CD14-positive monocyte (primary cell): ENCODE measurements around the gene CNN3. TPM values are rescaled to one million over a fixed set of nuclear protein-coding genes. Genes with fewer than 3 reads are reported as not detected.

Experiments
- DNase-seq, 3 donors: peaks; one replicate each; pipeline ENCODE4 v3.0.0-alpha.2; 2011 to 2022
- H2AFZ ChIP-seq: 2 replicates; pipeline ENCODE4 v1.6.0; 2012; ENCODE audit warnings: mild to moderate bottlenecking, low read depth, low read length, inconsistent platforms; ENCODE audit not compliant: insufficient read depth, poor library complexity, severe bottlenecking
- H3K27ac ChIP-seq, 2 donors: 1 replicate in 1 of 2; 2 replicates in 1 of 2; pipeline ENCODE4 v1.5.1; 2012 to 2013; ENCODE audit warnings: low read length in 2 of 2, control low read depth in 1 of 2, inconsistent platforms in 1 of 2, low read depth in 1 of 2, mild to moderate bottlenecking in 1 of 2
- H3K27me3 ChIP-seq, 2 donors: one replicate each; pipeline versions ENCODE4 v1.6.0 to v1.6.1; 2011 to 2013; ENCODE audit warnings: low read length in 2 of 2; ENCODE audit not compliant: control insufficient read depth in 2 of 2, insufficient read depth in 2 of 2
- H3K36me3 ChIP-seq, 2 donors: replicated peaks in 1 of 2; 1 replicate in 1 of 2; 2 replicates in 1 of 2; pipeline versions ENCODE4 v1.5.1 to v1.6.1; 2012 to 2013; ENCODE audit warnings: low read length in 2 of 2, control low read depth in 1 of 2, inconsistent platforms in 1 of 2, mild to moderate bottlenecking in 1 of 2; ENCODE audit not compliant: insufficient read depth in 2 of 2, control insufficient read depth in 1 of 2
- H3K4me1 ChIP-seq, 2 donors: 1 replicate in 1 of 2; 2 replicates in 1 of 2; pipeline versions ENCODE4 v1.5.1 to v1.6.1; 2012 to 2013; ENCODE audit warnings: low read length in 2 of 2, control low read depth in 1 of 2, inconsistent platforms in 1 of 2, mild to moderate bottlenecking in 1 of 2, moderate library complexity in 1 of 2; ENCODE audit not compliant: insufficient read depth in 2 of 2, control insufficient read depth in 1 of 2
- H3K4me2 ChIP-seq: replicated peaks from 2 replicates; pipeline ENCODE3; 2012; ENCODE audit warnings: low read length, moderate library complexity, mild to moderate bottlenecking; ENCODE audit not compliant: poor library complexity, severe bottlenecking; ENCODE audit errors: extremely low read depth
- H3K4me3 ChIP-seq, 3 experiments: fragments of 200-600 bp in 1 of 3; sonication (generic) in 1 of 3; replicated peaks in 1 of 3; 1 replicate in 2 of 3; 2 replicates in 1 of 3; pipeline ENCODE4 v1.5.1; 2011 to 2013; ENCODE audit warnings: low read length in 3 of 3, mild to moderate bottlenecking in 3 of 3, control low read depth in 2 of 3, low read depth in 2 of 3, inconsistent platforms in 1 of 3, moderate library complexity in 1 of 3
- H3K79me2 ChIP-seq: 2 replicates; pipeline ENCODE4 v1.6.0; 2012; ENCODE audit warnings: mild to moderate bottlenecking, control low read depth, inconsistent platforms, low read length, moderate library complexity; ENCODE audit not compliant: insufficient read depth
- H3K9ac ChIP-seq: 2 replicates; pipeline ENCODE4 v1.6.0; 2017; ENCODE audit warnings: low read length, mild to moderate bottlenecking; ENCODE audit not compliant: insufficient read depth, poor library complexity, severe bottlenecking
- H3K9me3 ChIP-seq, 2 donors: replicated peaks in 1 of 2; 1 replicate in 1 of 2; 2 replicates in 1 of 2; pipeline versions ENCODE4 v1.5.1 to v1.6.1; 2012 to 2013; ENCODE audit warnings: low read length in 2 of 2, control low read depth in 1 of 2; ENCODE audit not compliant: control insufficient read depth in 1 of 2, insufficient read depth in 1 of 2
- H4K20me1 ChIP-seq: 2 replicates; pipeline ENCODE4 v1.6.0; 2012; ENCODE audit warnings: mild to moderate bottlenecking, low read length, control low read depth, moderate library complexity; ENCODE audit not compliant: insufficient read depth
- H3K27ac Mint-ChIP-seq, 7 donors: one replicate each; pipeline ENCODE4 v1.8.0; 2020; ENCODE audit warnings: mild to moderate bottlenecking in 7 of 7, mixed read lengths in 7 of 7, moderate library complexity in 6 of 7, inconsistent platforms in 2 of 7
- H3K27me3 Mint-ChIP-seq, 3 donors: one replicate each; pipeline ENCODE4 v1.8.0; 2021 to 2022; ENCODE audit warnings: low read depth in 3 of 3, mild to moderate bottlenecking in 3 of 3, mixed read lengths in 3 of 3, moderate library complexity in 3 of 3, inconsistent platforms in 1 of 3
- H3K36me3 Mint-ChIP-seq, 2 donors: one replicate each; pipeline ENCODE4 v1.8.0; 2020; ENCODE audit warnings: mixed read lengths in 2 of 2, inconsistent platforms in 1 of 2, mild to moderate bottlenecking in 1 of 2
- H3K4me1 Mint-ChIP-seq: one replicate; pipeline ENCODE4 v1.8.0; 2020; ENCODE audit warnings: mild to moderate bottlenecking, mixed read lengths
- H3K4me3 Mint-ChIP-seq, 2 donors: one replicate each; pipeline ENCODE4 v1.8.0; 2020; ENCODE audit warnings: mild to moderate bottlenecking in 2 of 2, mixed read lengths in 2 of 2, moderate library complexity in 1 of 2
- H3K9me3 Mint-ChIP-seq, 7 donors: one replicate each; pipeline ENCODE4 v1.8.0; 2020 to 2022; ENCODE audit warnings: mixed read lengths in 7 of 7, mild to moderate bottlenecking in 6 of 7, moderate library complexity in 6 of 7, inconsistent platforms in 2 of 7
- WGBS: methylation state at CpG from one replicate; pipeline ENCODE4 v1.1.5; 2013; ENCODE audit warnings: missing lambda C conversion rate; ENCODE audit not compliant: insufficient coverage; 5-methylcytosine and 5-hydroxymethylcytosine counted together
- intact Hi-C, 2 donors: fragments of 100-400 bp; cut with micrococcal nuclease; formaldehyde crosslinking; loops; one replicate each; pipeline versions ENCODE4 v1.15.0 to v1.15.1; 2023
- polyA plus RNA-seq, 3 donors: library from polyadenylated mRNA; depleted of rRNA in 1 of 3; unstranded in 2 of 3; stranded (reverse) in 1 of 3; fragments of 300-500 nt in 2 of 3; fragments of >200 nt in 1 of 3; fragmentation: Illumina TruSeq in 2 of 3; gene quantifications; 1 replicate in 2 of 3; 2 replicates in 1 of 3; pipeline ENCODE4 v1.2.3, GENCODE V29; 2012 to 2021
- TF ChIP-seq, protein P1 (sequence below): fragments of 200-600 bp; IDR thresholded peaks from one replicate; pipeline ENCODE4 v1.8.0; 2022; ENCODE audit warnings: antibody characterized with exemption, mild to moderate bottlenecking

The CNN3 gene
- polyA plus RNA-seq, 3 donors = 0.08 to 0.09 (median 0.08) TPM

DNA sequence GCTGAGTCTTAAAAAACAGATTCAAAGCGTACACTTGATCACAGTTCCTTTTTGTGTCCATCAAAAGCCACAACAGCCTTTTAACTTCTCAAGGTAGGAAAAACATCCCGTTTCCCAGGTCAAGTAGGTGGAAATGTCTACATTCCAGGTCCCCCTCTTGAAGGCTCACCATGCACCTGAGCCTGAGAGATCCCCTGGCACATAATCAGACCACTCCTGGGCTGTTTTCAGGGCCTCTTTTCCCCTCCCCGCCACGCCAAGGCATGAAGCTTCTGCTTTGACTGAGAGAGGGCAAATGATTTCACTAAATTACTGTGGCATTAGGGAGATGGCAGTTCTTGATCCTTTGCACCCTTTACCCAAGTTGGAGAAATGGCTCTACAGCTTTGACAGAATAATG lies 21.7 kb downstream of the CNN3 start:
- Histone ChIP-seq H3K27me3 (no peaks in the 10 kb centered on the region), H3K9ac (no peak overlapping the region), H3K4me1 (no peaks in the 10 kb centered on the region), H3K79me2 (no peaks in the 10 kb centered on the region), H3K9me3 (no peaks in the 10 kb centered on the region), H2AFZ (no peak overlapping the region), H3K27ac (no peak overlapping the region), H3K36me3 (no peaks in the 10 kb centered on the region), H3K4me3 (no peak overlapping the region), H4K20me1 (no peaks in the 10 kb centered on the region), H3K4me2 (no peak overlapping the region)
- TF ChIP-seq, protein P1, sequence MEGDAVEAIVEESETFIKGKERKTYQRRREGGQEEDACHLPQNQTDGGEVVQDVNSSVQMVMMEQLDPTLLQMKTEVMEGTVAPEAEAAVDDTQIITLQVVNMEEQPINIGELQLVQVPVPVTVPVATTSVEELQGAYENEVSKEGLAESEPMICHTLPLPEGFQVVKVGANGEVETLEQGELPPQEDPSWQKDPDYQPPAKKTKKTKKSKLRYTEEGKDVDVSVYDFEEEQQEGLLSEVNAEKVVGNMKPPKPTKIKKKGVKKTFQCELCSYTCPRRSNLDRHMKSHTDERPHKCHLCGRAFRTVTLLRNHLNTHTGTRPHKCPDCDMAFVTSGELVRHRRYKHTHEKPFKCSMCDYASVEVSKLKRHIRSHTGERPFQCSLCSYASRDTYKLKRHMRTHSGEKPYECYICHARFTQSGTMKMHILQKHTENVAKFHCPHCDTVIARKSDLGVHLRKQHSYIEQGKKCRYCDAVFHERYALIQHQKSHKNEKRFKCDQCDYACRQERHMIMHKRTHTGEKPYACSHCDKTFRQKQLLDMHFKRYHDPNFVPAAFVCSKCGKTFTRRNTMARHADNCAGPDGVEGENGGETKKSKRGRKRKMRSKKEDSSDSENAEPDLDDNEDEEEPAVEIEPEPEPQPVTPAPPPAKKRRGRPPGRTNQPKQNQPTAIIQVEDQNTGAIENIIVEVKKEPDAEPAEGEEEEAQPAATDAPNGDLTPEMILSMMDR = no peak
- H3K4me3 Mint-ChIP-seq = no peak overlapping the region
- peak overlapping the region in 1 of 7 donors; percentile 49 for H3K27ac Mint-ChIP-seq
- no peaks in the 10 kb centered on the region for H3K4me1 Mint-ChIP-seq
- peaks cover 0 to 4% (median 3%) of the 10 kb centered on the region in 3 donors for H3K27me3 Mint-ChIP-seq
- 100% methylated on average over 1 of the region's 4 CpGs for WGBS
- H3K36me3 Mint-ChIP-seq = no peaks in the 10 kb centered on the region
- intact Hi-C loops = no loop called here
- peaks cover 0 to 8% (median 2%) of the 10 kb centered on the region in 7 donors for H3K9me3 Mint-ChIP-seq
- DNase-seq = no peak

DNA sequence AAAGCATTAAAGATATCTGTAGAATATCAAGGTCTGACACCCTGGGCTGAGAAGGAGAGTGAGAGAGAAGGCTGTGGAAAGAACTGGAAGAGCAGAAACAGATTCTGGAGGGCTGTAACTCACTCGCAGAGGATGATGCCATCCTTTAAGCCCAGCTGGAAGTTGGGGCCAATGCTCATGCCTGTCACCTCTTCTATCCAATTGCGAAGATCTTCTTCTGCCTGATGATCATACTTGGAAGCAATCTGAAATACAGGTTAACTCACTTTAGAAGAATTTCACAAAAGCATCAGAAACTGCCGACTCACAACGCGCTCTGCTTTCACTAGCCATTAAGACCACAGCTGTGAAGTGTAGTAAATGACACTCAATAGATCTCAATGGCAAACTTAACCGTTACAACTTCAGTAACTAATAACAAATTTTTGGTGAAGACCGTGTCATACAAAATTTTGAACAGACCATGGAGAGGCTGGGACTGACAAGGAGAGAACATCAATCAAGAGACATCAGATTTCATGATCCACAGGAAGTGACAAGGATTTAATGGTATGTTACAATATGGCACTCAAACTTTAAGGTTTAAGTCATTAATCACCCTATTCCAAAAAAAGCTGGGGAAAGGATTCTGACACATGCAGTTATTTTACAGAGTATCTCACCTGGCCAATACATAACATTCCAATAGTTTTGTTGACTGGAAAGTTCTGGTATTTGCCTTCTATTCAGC lies 23.5 kb downstream of the CNN3 start:
- Histone ChIP-seq H3K27ac (no peak overlapping the region), H3K4me3 (no peak overlapping the region), H2AFZ (no peak overlapping the region), H3K27me3 (no peaks in the 10 kb centered on the region), H3K79me2 (no peaks in the 10 kb centered on the region), H3K4me2 (no peak overlapping the region), H3K36me3 (no peaks in the 10 kb centered on the region), H3K9me3 (no peaks in the 10 kb centered on the region), H4K20me1 (no peaks in the 10 kb centered on the region), H3K4me1 (no peaks in the 10 kb centered on the region), H3K9ac (no peak overlapping the region)
- intact Hi-C loops = no loop called here
- no peak overlapping the region for H3K27ac Mint-ChIP-seq
- H3K27me3 Mint-ChIP-seq = peaks cover 0 to 4% (median 3%) of the 10 kb centered on the region in 3 donors
- no peaks in the 10 kb centered on the region for H3K4me1 Mint-ChIP-seq
- H3K4me3 Mint-ChIP-seq = no peak overlapping the region
- H3K36me3 Mint-ChIP-seq = no peaks in the 10 kb centered on the region
- TF ChIP-seq, protein P1 = no peak
- no peak for DNase-seq
- H3K9me3 Mint-ChIP-seq = peaks cover 0 to 6% (median 0%) of the 10 kb centered on the region in 7 donors
- 100% methylated on average over 2 of the region's 7 CpGs for WGBS
